ENCODE data around the gene NFATC1.

DNA sequence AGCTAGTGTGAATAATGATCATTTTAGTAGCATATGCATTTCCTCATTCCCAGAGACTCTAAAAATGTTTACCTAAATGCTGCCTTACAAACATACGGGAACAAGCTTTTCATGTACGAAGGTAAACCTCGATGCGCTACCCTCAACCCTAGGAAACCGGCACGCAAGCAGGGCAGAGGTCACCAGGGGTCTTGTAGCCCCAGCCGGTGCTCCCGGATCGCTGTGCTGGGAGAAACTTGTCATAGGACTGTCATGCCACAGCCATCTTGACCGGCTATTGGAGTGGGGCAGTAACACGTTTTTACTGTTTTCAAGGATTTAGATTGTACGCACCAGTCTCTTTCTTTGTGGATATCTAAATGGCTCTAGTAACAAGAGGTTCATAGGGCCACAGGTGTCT lies 34.8 kb upstream of the NFATC1 start:
- TF ChIP-seq, protein P1, sequence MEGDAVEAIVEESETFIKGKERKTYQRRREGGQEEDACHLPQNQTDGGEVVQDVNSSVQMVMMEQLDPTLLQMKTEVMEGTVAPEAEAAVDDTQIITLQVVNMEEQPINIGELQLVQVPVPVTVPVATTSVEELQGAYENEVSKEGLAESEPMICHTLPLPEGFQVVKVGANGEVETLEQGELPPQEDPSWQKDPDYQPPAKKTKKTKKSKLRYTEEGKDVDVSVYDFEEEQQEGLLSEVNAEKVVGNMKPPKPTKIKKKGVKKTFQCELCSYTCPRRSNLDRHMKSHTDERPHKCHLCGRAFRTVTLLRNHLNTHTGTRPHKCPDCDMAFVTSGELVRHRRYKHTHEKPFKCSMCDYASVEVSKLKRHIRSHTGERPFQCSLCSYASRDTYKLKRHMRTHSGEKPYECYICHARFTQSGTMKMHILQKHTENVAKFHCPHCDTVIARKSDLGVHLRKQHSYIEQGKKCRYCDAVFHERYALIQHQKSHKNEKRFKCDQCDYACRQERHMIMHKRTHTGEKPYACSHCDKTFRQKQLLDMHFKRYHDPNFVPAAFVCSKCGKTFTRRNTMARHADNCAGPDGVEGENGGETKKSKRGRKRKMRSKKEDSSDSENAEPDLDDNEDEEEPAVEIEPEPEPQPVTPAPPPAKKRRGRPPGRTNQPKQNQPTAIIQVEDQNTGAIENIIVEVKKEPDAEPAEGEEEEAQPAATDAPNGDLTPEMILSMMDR (IDR thresholded peaks at IDR 0.05), result no peak
- TF ChIP-seq POLR2AphosphoS5 (IDR thresholded peaks at IDR 0.05) (no peak), POLR2A (IDR thresholded peaks at IDR 0.05) (no peak)
